AG04450 (cell line): ENCODE measurements around the gene HORMAD2. TPM values are rescaled to one million over a fixed set of nuclear protein-coding genes. Genes with fewer than 3 reads are reported as not detected.

Experiments used
- CTCF ChIA-PET: fragments of 300-600, 350-600 bp; formaldehyde crosslinking; extraction: SDS; loops from one replicate; lab custom pipeline; 2022; ENCODE audit warnings: antibody characterized with exemption, inconsistent platforms; lab: Charles Lee
- POLR2A ChIA-PET: fragments of 350-600 bp; formaldehyde crosslinking; extraction: SDS; loops from one replicate; lab custom pipeline; 2021; ENCODE audit warnings: antibody characterized with exemption, inconsistent platforms; lab: Yijun Ruan, JAX
- DNase-seq: peaks from one replicate; pipeline ENCODE4 v3.0.0-alpha.2; 2011; ENCODE audit warnings: low read depth, low spot score
- H3K27ac ChIP-seq: one replicate; pipeline ENCODE4 v1.5.1; 2012; ENCODE audit warnings: low read depth, low read length, control low read depth
- H3K27me3 ChIP-seq: one replicate; pipeline ENCODE4 v1.6.0; 2012; ENCODE audit warnings: low read length; ENCODE audit not compliant: control insufficient read depth, insufficient read depth
- H3K4me3 ChIP-seq: 2 replicates; pipeline ENCODE4 v1.5.1; 2011; ENCODE audit warnings: mild to moderate bottlenecking, low read depth, low read length, control low read depth
- H3K9me3 ChIP-seq: 2 replicates; pipeline ENCODE4 v1.5.1; 2012; ENCODE audit warnings: low read length; ENCODE audit not compliant: control insufficient read depth, insufficient read depth
- CTCF ChIP-seq: IDR thresholded peaks from 2 replicates; pipeline ENCODE4 v1.5.1; 2011; ENCODE audit warnings: low read depth, low read length, control low read depth, inconsistent platforms
- polyA plus RNA-seq: library from polyadenylated mRNA; depleted of rRNA; stranded (reverse); fragments of >200 nt; gene quantifications from 2 replicates; pipeline ENCODE4 v1.2.3, GENCODE V29; 2011

HORMAD2 gene
- polyA plus RNA-seq, 1 experiment, result not detected

DNA sequence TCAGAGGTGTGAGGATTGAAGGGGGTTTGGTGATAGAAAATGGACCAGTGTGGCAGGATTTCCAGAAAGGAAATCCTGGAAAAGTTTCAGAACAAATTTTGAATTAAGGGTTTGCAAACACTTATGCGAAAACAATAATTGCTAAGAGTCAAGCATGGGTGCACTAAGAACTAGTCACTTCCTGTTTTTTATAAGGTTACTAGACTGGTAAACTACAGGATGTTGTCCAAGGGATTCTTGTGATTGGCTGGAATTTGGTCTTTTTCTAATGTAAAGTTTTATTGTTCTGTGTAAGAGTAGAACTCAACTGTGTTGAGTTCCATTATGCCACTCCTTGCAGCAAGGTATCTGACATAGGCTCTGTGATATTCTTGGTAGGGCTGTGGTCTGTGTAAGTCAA lies 112.2 kb downstream of the HORMAD2 start:
- POLR2A ChIA-PET, result no interaction called here
- Histone ChIP-seq H3K9me3 (no peaks in the 10 kb centered on the region), H3K27me3 (no peaks in the 10 kb centered on the region), H3K27ac (no peak overlapping the region), H3K4me3 (no peak overlapping the region)
- DNase-seq, result no peak
- TF ChIP-seq CTCF, result no peak
- CTCF ChIA-PET, result no interaction called here

- Histone ChIP-seq H3K27me3 (no peaks in the 10 kb centered on the region), H3K4me3 (no peak overlapping the region), H3K9me3 (no peaks in the 10 kb centered on the region), H3K27ac (no peak overlapping the region)
- ChIA-PET POLR2A (no interaction called here), CTCF (interaction anchor here (0.8 to 1.1 kb wide), 2 partner anchors 62 to 85 kb away, joined by 3 read pairs; no protein-coding TSS in a partner anchor)
- no peak for DNase-seq
- no peak for TF ChIP-seq CTCF
Observed at GRCh38 chr22:30193031-30193775, 112.9 kb downstream of the HORMAD2 start.

DNA sequence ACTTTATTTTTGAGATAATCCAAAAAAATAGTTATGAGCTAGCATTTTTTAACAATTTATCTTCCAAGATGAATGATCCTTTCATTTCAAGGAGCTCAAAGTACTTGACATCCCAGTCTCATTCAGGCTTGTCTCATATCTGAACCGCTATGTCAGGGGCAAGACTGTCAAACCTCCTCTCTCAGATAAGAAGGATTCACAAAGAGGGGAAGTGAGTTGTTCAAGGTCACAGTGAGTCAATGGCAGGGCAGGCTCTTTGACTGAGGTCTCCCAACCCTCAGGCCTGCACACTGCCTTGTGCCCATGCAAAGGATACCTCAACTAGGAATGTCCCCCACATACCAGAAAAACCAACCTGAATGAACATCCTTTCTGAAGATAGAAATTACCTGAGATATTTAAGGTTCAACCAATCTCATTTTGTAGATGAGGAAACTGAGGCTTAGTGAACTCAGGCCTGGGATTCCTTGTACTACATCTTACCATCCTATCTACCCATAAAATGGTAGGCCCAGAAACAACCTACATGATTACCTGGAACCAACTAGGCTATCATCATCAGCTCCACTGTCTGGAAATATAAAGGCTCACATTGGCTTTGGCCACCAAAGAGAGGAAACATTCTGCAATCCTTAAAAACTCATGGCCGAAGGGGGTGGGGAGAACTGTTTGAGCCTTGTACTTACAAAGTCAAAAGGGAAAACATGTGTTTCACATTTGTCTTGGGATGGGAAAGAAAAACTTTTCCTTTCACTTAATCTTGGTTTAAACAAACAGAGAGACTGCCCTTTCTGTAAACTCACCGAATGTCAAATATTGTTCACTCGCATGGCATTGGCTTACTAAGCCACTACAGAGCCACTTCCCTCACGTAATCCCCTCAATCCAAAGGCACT lies 115.2 kb downstream of the HORMAD2 start:
- ChIA-PET POLR2A (interaction anchor here (0.7 to 3.2 kb wide), 17 partner anchors 10 to 82 kb away, joined by 3 to 58 read pairs (median 6); no protein-coding TSS in a partner anchor), CTCF (interaction anchor here (0.6 to 1.6 kb wide), 6 partner anchors 9 to 88 kb away, joined by 3 to 10 read pairs (median 4); no protein-coding TSS in a partner anchor)
- no peak for DNase-seq
- Histone ChIP-seq H3K27me3 (no peaks in the 10 kb centered on the region), H3K4me3 (no peak overlapping the region), H3K9me3 (no peaks in the 10 kb centered on the region; the same call in 1 of the 2 replicates), H3K27ac (peak overlapping the region; percentile 100)
- TF ChIP-seq CTCF, result no peak

- peak; percentile 100 for DNase-seq
- H3K4me3 ChIP-seq, result peak overlapping the region; percentile 28; the same call in 1 of the 2 replicates
- no peaks in the 10 kb centered on the region for H3K27me3 ChIP-seq
- POLR2A ChIA-PET, result interaction anchor here (0.5 to 3.2 kb wide), 18 partner anchors 9 to 1118 kb away, joined by 3 to 58 read pairs (median 6); no protein-coding TSS in a partner anchor
- CTCF ChIA-PET, result interaction anchor here (0.6 to 1.6 kb wide), 3 partner anchors 12 to 88 kb away, joined by 3 to 5 read pairs (median 3); no protein-coding TSS in a partner anchor
- no peak for TF ChIP-seq CTCF
- H3K27ac ChIP-seq, result peak overlapping the region; percentile 100
- no peaks in the 10 kb centered on the region; the same call in none of the 2 replicates for H3K9me3 ChIP-seq
Observed at GRCh38 chr22:30196141-30196879, 116.0 kb downstream of the HORMAD2 start.
